Measurements from ENCODE around the gene TEKTIP1. TPM values are rescaled to one million over a fixed set of nuclear protein-coding genes. Genes with fewer than 3 reads are reported as not detected.

Gene TEKTIP1
- total RNA-seq, result 1 to 10 TPM; 2.2 to 3.5 TPM
- long read RNA-seq, result 0 reads

- intact Hi-C loops (cut with DNase I, micrococcal nuclease), result no loop called here
- ATAC-seq (peak; percentile 8), DNase-seq (no peak)
These were observed at the start of gene TEKTIP1 for GRCh38 chr19:3538965-3539755. TEKTIP1 (plus strand) TSS chr19:3539174; CDS start chr19:3539178, 4 bp downstream.

GRCh38 chr19:3491396-3492119, 47.4 kb upstream of the TEKTIP1 start:
- no peak for ATAC-seq
- intact Hi-C loops (cut with DNase I, micrococcal nuclease), result no loop called here
- no peak for DNase-seq

GRCh38 chr19:3492131-3492839, 46.7 kb upstream of the TEKTIP1 start:
- ATAC-seq, result no peak
- intact Hi-C loops (cut with DNase I, micrococcal nuclease), result no loop called here
- no peak for DNase-seq

GRCh38 chr19:3492919-3493318, 46.1 kb upstream of the TEKTIP1 start:
- intact Hi-C loops (cut with DNase I, micrococcal nuclease), result no loop called here

GRCh38 chr19:3493651-3494050, 45.3 kb upstream of the TEKTIP1 start:
- ATAC-seq (no peak), DNase-seq (no peak)
- intact Hi-C loops (cut with DNase I, micrococcal nuclease), result no loop called here

More at GRCh38 chr19:3492919-3493318, 46.1 kb upstream of the TEKTIP1 start:
- DNase-seq (no peak), ATAC-seq (no peak)

- DNase-seq (no peak), ATAC-seq (peak; percentile 60)
- intact Hi-C loops (cut with DNase I, micrococcal nuclease), result no loop called here
These were observed 44.9 kb upstream of the TEKTIP1 start for GRCh38 chr19:3494051-3494450.

GRCh38 chr19:3494559-3494958, 44.4 kb upstream of the TEKTIP1 start:
- no peak for DNase-seq

GRCh38 chr19:3496392-3497273, 42.3 kb upstream of the TEKTIP1 start:
- DNase-seq (no peak), ATAC-seq (no peak)
- intact Hi-C loops (cut with DNase I, micrococcal nuclease), result no loop called here

More at GRCh38 chr19:3494559-3494958, 44.4 kb upstream of the TEKTIP1 start:
- ATAC-seq, result no peak
- intact Hi-C loops (cut with DNase I, micrococcal nuclease), result no loop called here

- ATAC-seq, result no peak
- intact Hi-C loops (cut with DNase I, micrococcal nuclease), result no loop called here
These were observed 41.0 kb upstream of the TEKTIP1 start for GRCh38 chr19:3497757-3498520.

GRCh38 chr19:3499738-3500428, 39.1 kb upstream of the TEKTIP1 start:
- intact Hi-C loops (cut with DNase I, micrococcal nuclease), result no loop called here
- ATAC-seq (peak; percentile 22), DNase-seq (no peak)

More at GRCh38 chr19:3497757-3498520, 41.0 kb upstream of the TEKTIP1 start:
- no peak for DNase-seq

GRCh38 chr19:3500429-3501101, 38.4 kb upstream of the TEKTIP1 start, which contains the start of gene DOHH:
DOHH (minus strand) TSS chr19:3500674; CDS start chr19:3496814, 3,860 bp downstream.
- intact Hi-C loops (cut with DNase I, micrococcal nuclease), result no loop called here
- DNase-seq (peak; percentile 96 to 97), ATAC-seq (peak; percentile 91)

- intact Hi-C loops (cut with DNase I, micrococcal nuclease), result no loop called here
- DNase-seq (no peak), ATAC-seq (no peak)
These were observed 37.2 kb upstream of the TEKTIP1 start for GRCh38 chr19:3501780-3502179.

- ATAC-seq (no peak), DNase-seq (no peak)
- intact Hi-C loops (cut with DNase I, micrococcal nuclease), result no loop called here
These were observed 35.9 kb upstream of the TEKTIP1 start for GRCh38 chr19:3503036-3503572.

- DNase-seq (no peak), ATAC-seq (no peak)
- intact Hi-C loops (cut with DNase I, micrococcal nuclease), result no loop called here
These were observed 34.2 kb upstream of the TEKTIP1 start for GRCh38 chr19:3504735-3505134.

GRCh38 chr19:3505598-3506383, 33.2 kb upstream of the TEKTIP1 start, which contains the start of gene FZR1:
FZR1 (plus strand) TSS chr19:3506311; CDS start chr19:3522990, 16,679 bp downstream.
- ATAC-seq (peak; percentile 94), DNase-seq (peak; percentile 98 to 99)
- intact Hi-C loops (cut with DNase I, micrococcal nuclease), result no loop called here
